GM12878 (cell line): ENCODE data around the gene SLFN14. TPM values are rescaled to one million over a fixed set of nuclear protein-coding genes. Genes with fewer than 3 reads are reported as not detected.

Source experiments
- ATAC-seq: fragments of 200-7000 bp; cut with Tn5 transposase; 3 replicates; pipeline ENCODE4 v1.9.1; 2020; ENCODE audit warnings: mild to moderate bottlenecking, moderate library complexity
- BruUV-seq: library from RNA; stranded (reverse); fragments of 400-500 nt; replicated peaks from 2 replicates; lab custom pipeline; 2021; lab: Mats Ljungman, UMichigan
- CTCF ChIA-PET: fragments of 300-600 bp; sonication (Branson Sonifier 250); formaldehyde crosslinking; extraction: SDS; loops from one replicate; lab custom pipeline; 2021; ENCODE audit warnings: inconsistent platforms; lab: Yijun Ruan, JAX
- POLR2A ChIA-PET: fragments of 350-600 bp; formaldehyde crosslinking; extraction: SDS; loops from one replicate; lab custom pipeline; 2021; ENCODE audit warnings: inconsistent platforms; lab: Charles Lee
- RAD21 ChIA-PET: fragments of 300-600 bp; sonication (Branson Sonifier 250); formaldehyde crosslinking; loops from one replicate; lab custom pipeline; 2023; ENCODE audit warnings: antibody characterized with exemption; ENCODE audit not compliant: unreplicated experiment; lab: Charles Lee
- SMC1A ChIA-PET: fragments of 300-600 bp; sonication (Branson Sonifier 250); formaldehyde crosslinking; loops from one replicate; lab custom pipeline; 2023; ENCODE audit not compliant: unreplicated experiment, uncharacterized antibody; lab: Charles Lee
- DNase-seq: peaks from one replicate; pipeline ENCODE4 v3.0.0-alpha.2; 2011; ENCODE audit warnings: low read depth, low spot score
- FAIRE-seq: peaks from 3 replicates; lab custom pipeline; 2011; peaks lifted over from hg19 to GRCh38; lab: Jason Lieb, UNC
- H2AFZ ChIP-seq: 2 replicates; pipeline ENCODE4 v1.6.0; 2011; ENCODE audit warnings: low read depth, low read length, control low read depth; ENCODE audit not compliant: control insufficient read depth
- H3K27ac ChIP-seq: 2 replicates; pipeline ENCODE4 v1.5.1; 2011; ENCODE audit warnings: control low read depth; ENCODE audit not compliant: control insufficient read depth, insufficient read depth
- H3K27me3 ChIP-seq, 2 experiments: replicated peaks in 1 of 2; 2 replicates each; pipeline versions ENCODE4 v1.6.0 to v1.6.1; 2011; ENCODE audit warnings: low read length in 1 of 2; ENCODE audit not compliant: control insufficient read depth in 2 of 2, insufficient read depth in 2 of 2
- H3K36me3 ChIP-seq, 2 experiments: 2 replicates each; pipeline ENCODE4 v1.5.1; 2011; ENCODE audit warnings: low read length in 1 of 2; ENCODE audit not compliant: control insufficient read depth in 2 of 2, insufficient read depth in 2 of 2
- H3K4me1 ChIP-seq: 2 replicates; pipeline ENCODE4 v1.6.1; 2011; ENCODE audit warnings: mild to moderate bottlenecking, low read length, moderate library complexity, mixed read lengths; ENCODE audit not compliant: control insufficient read depth, insufficient read depth
- H3K4me2 ChIP-seq: 2 replicates; pipeline ENCODE4 v1.6.0; 2011; ENCODE audit warnings: control low read depth; ENCODE audit not compliant: control insufficient read depth, insufficient read depth
- H3K4me3 ChIP-seq: fragments of 200-600 bp; sonication (generic); 2 replicates; pipeline ENCODE4 v1.5.1; 2016
- H3K79me2 ChIP-seq: 2 replicates; pipeline ENCODE4 v1.6.0; 2011; ENCODE audit warnings: low read length; ENCODE audit not compliant: control insufficient read depth, insufficient read depth
- H3K9ac ChIP-seq: 2 replicates; pipeline ENCODE4 v1.8.0; 2011; ENCODE audit warnings: low read length, control low read depth, mixed read lengths; ENCODE audit not compliant: control insufficient read depth, insufficient read depth
- H3K9me3 ChIP-seq: replicated peaks from 3 replicates; pipeline ENCODE4 v1.5.1; 2011; ENCODE audit warnings: mild to moderate bottlenecking, low read length; ENCODE audit not compliant: control insufficient read depth, insufficient read depth
- H4K20me1 ChIP-seq: 2 replicates; pipeline ENCODE4 v1.6.0; 2011; ENCODE audit not compliant: control insufficient read depth, insufficient read depth
- BHLHE40 ChIP-seq, 2 experiments: fragments of 450-650 bp in 1 of 2; IDR thresholded peaks; 2 replicates each; pipeline ENCODE4 v1.6.1; 2011 to 2017; ENCODE audit warnings: low read depth in 2 of 2, borderline replicate concordance in 1 of 2, improper control_type of control experiment in 1 of 2, low read length in 1 of 2, mild to moderate bottlenecking in 1 of 2
- BRCA1 ChIP-seq: IDR thresholded peaks from 2 replicates; pipeline ENCODE4 v1.6.1; 2011; ENCODE audit warnings: low read depth, low read length, improper control_type of control experiment
- CTCF ChIP-seq, 3 experiments: IDR thresholded peaks in 2 of 3; conservative IDR thresholded peaks in 1 of 3; 2 replicates each; pipeline ENCODE4 v1.5.1; 2011; ENCODE audit warnings: low read depth in 3 of 3, low read length in 3 of 3, mild to moderate bottlenecking in 3 of 3, control low read depth in 2 of 3, moderate library complexity in 2 of 3, inconsistent platforms in 1 of 3, mixed read lengths in 1 of 3; ENCODE audit not compliant: control insufficient read depth in 2 of 3, insufficient read depth in 1 of 3; ENCODE audit errors: extremely low read depth in 1 of 3
- DPF2 ChIP-seq: fragments of 450-650 bp; IDR thresholded peaks from 2 replicates; pipeline ENCODE4 v1.6.1; 2017; ENCODE audit warnings: mild to moderate bottlenecking
- E2F4 ChIP-seq: IDR thresholded peaks from 2 replicates; pipeline ENCODE4 v1.6.1; 2012; ENCODE audit warnings: low read depth, low read length, improper control_type of control experiment
- ELK1 ChIP-seq: IDR thresholded peaks from 2 replicates; pipeline ENCODE4 v1.6.1; 2012; ENCODE audit warnings: low read depth, low read length, improper control_type of control experiment
- FOXK2 ChIP-seq: fragments of 450-650 bp; IDR thresholded peaks from 2 replicates; pipeline ENCODE4 v1.6.1; 2017; ENCODE audit warnings: mild to moderate bottlenecking, moderate library complexity
- HDAC6 ChIP-seq: fragments of 200-600 bp; sonication (generic); IDR thresholded peaks from one replicate; pipeline ENCODE4 v1.8.0; 2017; ENCODE audit warnings: antibody characterized with exemption; ENCODE audit not compliant: unreplicated experiment
- MLLT1 ChIP-seq: fragments of 450-650 bp; IDR thresholded peaks from 2 replicates; pipeline ENCODE4 v1.6.1; 2016; ENCODE audit warnings: mild to moderate bottlenecking
- NFYB ChIP-seq: IDR thresholded peaks from 2 replicates; pipeline ENCODE4 v1.6.1; 2011; ENCODE audit warnings: low read depth, mild to moderate bottlenecking, low read length, improper control_type of control experiment, moderate library complexity; ENCODE audit not compliant: insufficient read depth
- RBBP5 ChIP-seq: fragments of 200-600 bp; sonication (generic); conservative IDR thresholded peaks from 2 replicates; pipeline ENCODE4 v1.6.1; 2016
- RELA ChIP-seq: fragments of 450-650 bp; IDR thresholded peaks from 2 replicates; pipeline ENCODE4 v1.8.0; 2014; ENCODE audit warnings: borderline replicate concordance; ENCODE audit not compliant: partially characterized antibody
- TAF1 ChIP-seq: IDR thresholded peaks from 2 replicates; pipeline ENCODE4 v1.6.1; 2011; ENCODE audit warnings: mild to moderate bottlenecking, low read depth, low read length, borderline replicate concordance
- TBL1XR1 ChIP-seq: IDR thresholded peaks from 2 replicates; pipeline ENCODE4 v1.6.1; 2012; ENCODE audit warnings: low read depth, low read length, improper control_type of control experiment
- ZNF622 ChIP-seq: fragments of 450-650 bp; IDR thresholded peaks from 2 replicates; pipeline ENCODE4 v1.6.1; 2017; ENCODE audit warnings: mild to moderate bottlenecking, inconsistent platforms
- WGBS: methylation state at CpG from one replicate; pipeline ENCODE4 v1.1.6; 2016; ENCODE audit warnings: low lambda C conversion rate; ENCODE audit not compliant: insufficient replicate concordance, insufficient coverage; ENCODE audit errors: missing lambda C conversion rate; 5-methylcytosine and 5-hydroxymethylcytosine counted together
- in situ Hi-C: fragments of 300-500 bp; cut with MboI; formaldehyde crosslinking; loops from 9 replicates; pipeline ENCODE4 v1.14.3; 2018; ENCODE audit warnings: mixed read lengths
- intact Hi-C: fragments of 100-400 bp; cut with micrococcal nuclease; formaldehyde crosslinking; loops from one replicate; pipeline ENCODE4 v1.14.2; 2022; ENCODE audit not compliant: unreplicated experiment
- polyA plus RNA-seq, 11 experiments: library from polyadenylated mRNA; depleted of rRNA in 4 of 11; unstranded in 6 of 11; stranded (reverse) in 5 of 11; fragments of >200 nt; fragmentation: Nextera tagmentation in 4 of 11; fragmentation: Illumina TruSeq in 1 of 11; extraction: Ambion mirVana in 4 of 11; extraction: Trizol in 1 of 11; gene quantifications; 1 replicate in 1 of 11; 2 replicates in 10 of 11; pipeline versions ENCODE4 v1.2.1 to v1.2.3, GENCODE V29; 2011 to 2016; ENCODE audit warnings: inconsistent platforms in 2 of 11, missing spikeins in 2 of 11, low read depth in 1 of 11
- total RNA-seq, 4 experiments: library from RNA; depleted of rRNA in 3 of 4; stranded (reverse); fragments of >200 nt in 3 of 4; fragmentation: Illumina TruSeq in 1 of 4; extraction: Trizol in 1 of 4; gene quantifications; 2 replicates each; pipeline versions ENCODE4 v1.2.1 to v1.2.3, GENCODE V29; 2013 to 2021

SLFN14 gene
- total and polyA plus RNA-seq, 10 of the 15 experiments (the other 5 are each of a cell fraction or from before 2014, with no cell fraction given), result 0.06 to 0.11 (median 0.06) TPM; not detected in 7

GRCh38 chr17:35515027-35515426, 45.6 kb downstream of the SLFN14 start:
- Histone ChIP-seq H3K4me1 (no peaks in the 10 kb centered on the region), H3K4me2 (no peak overlapping the region), H3K27me3 (no peaks in the 10 kb centered on the region), H2AFZ (no peak overlapping the region), H3K36me3 (peaks cover 0 to 9% of the 10 kb centered on the region in 2 experiments; a peak in 3 of 4 replicates), H3K9ac (no peak overlapping the region), H3K79me2 (peaks cover 18% of the 10 kb centered on the region), H4K20me1 (no peaks in the 10 kb centered on the region; the same call in 1 of the 2 replicates), H3K27ac (no peak overlapping the region), H3K9me3 (no peaks in the 10 kb centered on the region; the same call in 2 of the 3 replicates), H3K4me3 (no peak overlapping the region)
- TSS peak; percentile 3 for BruUV-seq
- ChIA-PET RAD21 (no interaction called here), POLR2A (interaction anchor here (0.6 kb wide), 1 partner anchor 59 kb away, joined by 6 read pairs; no protein-coding TSS in a partner anchor), SMC1A (interaction anchor here (0.9 to 1.0 kb wide), 3 partner anchors 9 to 85 kb away, joined by 3 to 4 read pairs (median 4); no protein-coding TSS in a partner anchor), CTCF (interaction anchor here (1.0 to 1.1 kb wide), 2 partner anchors 13 to 206 kb away, joined by 3 read pairs; no protein-coding TSS in a partner anchor)
- in situ Hi-C loops (no loop called here), intact Hi-C loops (no loop called here)
- DNase-seq (no peak), FAIRE-seq (no peak), ATAC-seq (no peak)
- WGBS, result 92% methylated on average over 21 of the region's 21 CpGs
- TF ChIP-seq HDAC6 (no peak), BRCA1 (no peak), MLLT1 (no peak), DPF2 (no peak), ZNF622 (no peak), FOXK2 (no peak), RBBP5 (no peak), CTCF (IDR thresholded peaks at IDR 0.05 in 2 of 3, conservative IDR thresholded peaks at IDR 0.05 in 1 of 3; ENCODE audit: control insufficient read depth in 2 of 3, extremely low read depth in 1 of 3, insufficient read depth in 1 of 3, low read depth in 3 of 3, low read length in 3 of 3) (no peak), NFYB (no peak), BHLHE40 (IDR thresholded peaks at IDR 0.05; ENCODE audit: borderline replicate concordance in 1 of 2, low read depth in 2 of 2, low read length in 1 of 2) (no peak), TAF1 (no peak), ELK1 (no peak), RELA (no peak), E2F4 (no peak), TBL1XR1 (no peak)
